Measurements from ENCODE around the gene GRIFIN. TPM values are rescaled to one million over a fixed set of nuclear protein-coding genes. Genes with fewer than 3 reads are reported as not detected.

GRIFIN gene
- total and polyA plus RNA-seq, 4 donors, result not detected

GRCh38 chr7:2438775-2439174 is 37.4 kb downstream of the GRIFIN start:
- H3K9ac ChIP-seq (ENCODE audit: insufficient read depth in 1 of 2, low read length in 2 of 2), result no peak overlapping the region
- peak overlapping the region in 1 of 2 donors; percentile 18 for H3K27ac ChIP-seq (ENCODE audit: low read depth in 1 of 2, low read length in 1 of 2)
- DNase-seq (no peak), ATAC-seq (ENCODE audit: insufficient read depth, low FRiP score) (no peak)
- peaks cover 0 to 15% (median 11%) of the 10 kb centered on the region in 5 donors for H3K4me1 ChIP-seq (ENCODE audit: control insufficient read depth in 5 of 5, insufficient read depth in 5 of 5, low read length in 5 of 5)
- 89 to 94% methylated on average over 13 of the region's 13 CpGs for WGBS, 2 donors
- no peak overlapping the region for H3K4me3 ChIP-seq
- H3K36me3 ChIP-seq (ENCODE audit: control insufficient read depth in 4 of 4, insufficient read depth in 4 of 4, low read length in 4 of 4), result peaks cover under 1 to 9% (median 4%) of the 10 kb centered on the region in 4 donors
- no peaks in the 10 kb centered on the region for H3K9me3 ChIP-seq (ENCODE audit: control insufficient read depth in 4 of 4, insufficient read depth in 3 of 4, low read length in 3 of 4)
- no peak for TF ChIP-seq CTCF (IDR thresholded peaks at IDR 0.05; ENCODE audit: control extremely low read depth, extremely low read depth)
- H3K27me3 ChIP-seq (ENCODE audit: control insufficient read depth in 3 of 3, insufficient read depth in 3 of 3, low read length in 2 of 3), result no peaks in the 10 kb centered on the region

GRCh38 chr7:2438186-2438585 is 38.0 kb downstream of the GRIFIN start:
- Histone ChIP-seq H3K9me3 (ENCODE audit: control insufficient read depth in 4 of 4, insufficient read depth in 3 of 4, low read length in 3 of 4) (peaks cover 0 to 4% (median 0%) of the 10 kb centered on the region in 4 donors), H3K27ac (ENCODE audit: low read depth in 1 of 2, low read length in 1 of 2) (no peak overlapping the region), H3K4me1 (ENCODE audit: control insufficient read depth in 5 of 5, insufficient read depth in 5 of 5, low read length in 5 of 5) (peaks cover 0 to 15% (median 11%) of the 10 kb centered on the region in 5 donors), H3K27me3 (ENCODE audit: control insufficient read depth in 3 of 3, insufficient read depth in 3 of 3, low read length in 2 of 3) (no peaks in the 10 kb centered on the region), H3K9ac (ENCODE audit: insufficient read depth in 1 of 2, low read length in 2 of 2) (no peak overlapping the region), H3K36me3 (ENCODE audit: control insufficient read depth in 4 of 4, insufficient read depth in 4 of 4, low read length in 4 of 4) (peaks cover 6 to 12% (median 9%) of the 10 kb centered on the region in 4 donors), H3K4me3 (no peak overlapping the region)
- DNase-seq, result no peak
- no peak for TF ChIP-seq CTCF (IDR thresholded peaks at IDR 0.05; ENCODE audit: control extremely low read depth, extremely low read depth)
- 75 to 85% methylated on average over 7 of the region's 7 CpGs for WGBS, 2 donors
- no peak for ATAC-seq (ENCODE audit: insufficient read depth, low FRiP score)

- TF ChIP-seq CTCF (IDR thresholded peaks at IDR 0.05; ENCODE audit: control extremely low read depth, extremely low read depth), result no peak
- Histone ChIP-seq H3K27ac (ENCODE audit: low read depth in 1 of 2, low read length in 1 of 2) (peak overlapping the region in 1 of 2 donors; percentile 23), H3K4me3 (no peak overlapping the region), H3K27me3 (ENCODE audit: control insufficient read depth in 3 of 3, insufficient read depth in 3 of 3, low read length in 2 of 3) (no peaks in the 10 kb centered on the region), H3K4me1 (ENCODE audit: control insufficient read depth in 5 of 5, insufficient read depth in 5 of 5, low read length in 5 of 5) (peaks cover 0 to 15% (median 11%) of the 10 kb centered on the region in 5 donors), H3K9me3 (ENCODE audit: control insufficient read depth in 4 of 4, insufficient read depth in 3 of 4, low read length in 3 of 4) (peaks cover 0 to 4% (median 0%) of the 10 kb centered on the region in 4 donors), H3K36me3 (ENCODE audit: control insufficient read depth in 4 of 4, insufficient read depth in 4 of 4, low read length in 4 of 4) (peaks cover 8 to 17% (median 10%) of the 10 kb centered on the region in 4 donors), H3K9ac (ENCODE audit: insufficient read depth in 1 of 2, low read length in 2 of 2) (no peak overlapping the region)
- WGBS, 2 donors, result 73 to 81% methylated on average over 16 of the region's 16 CpGs
- DNase-seq (no peak), ATAC-seq (ENCODE audit: insufficient read depth, low FRiP score) (no peak)
Observed at GRCh38 chr7:2437537-2438148, 38.6 kb downstream of the GRIFIN start.
